ENCODE data around the gene PSKH1.

Gene PSKH1

GRCh38 chr16:67877064-67877463, 16.0 kb upstream of the PSKH1 start:
- no peak for DNase-seq
- no peak for TF ChIP-seq CTCF (IDR thresholded peaks at IDR 0.05; ENCODE audit: low read depth, low read length, missing control alignments)
- H3K36me3 ChIP-seq (replicated peaks) = peaks cover 62% of the 10 kb centered on the region
- H3K4me3 ChIP-seq (ENCODE audit: low read depth, low read length) = no peak overlapping the region
- no peaks in the 10 kb centered on the region for H3K27me3 ChIP-seq (replicated peaks)
- no peak overlapping the region for H3K27ac ChIP-seq
- in situ Hi-C loops (cut with HindIII; ENCODE audit: low pct_ligation_motif_present, low sequenced_read_pairs) = no loop called here

- Histone ChIP-seq H3K36me3 (replicated peaks) (peaks cover 73% of the 10 kb centered on the region), H3K27ac (no peak overlapping the region), H3K4me3 (ENCODE audit: low read depth, low read length) (no peak overlapping the region), H3K27me3 (replicated peaks) (no peaks in the 10 kb centered on the region)
- no peak for TF ChIP-seq CTCF (IDR thresholded peaks at IDR 0.05; ENCODE audit: low read depth, low read length, missing control alignments)
- DNase-seq = no peak
- in situ Hi-C loops (cut with HindIII; ENCODE audit: low pct_ligation_motif_present, low sequenced_read_pairs) = no loop called here
Observed at GRCh38 chr16:67878232-67878631, 14.8 kb upstream of the PSKH1 start.

GRCh38 chr16:67878846-67879245, 14.2 kb upstream of the PSKH1 start:
- DNase-seq = no peak
- Histone ChIP-seq H3K4me3 (ENCODE audit: low read depth, low read length) (no peak overlapping the region), H3K27me3 (replicated peaks) (no peaks in the 10 kb centered on the region), H3K27ac (no peak overlapping the region), H3K36me3 (replicated peaks) (peaks cover 79% of the 10 kb centered on the region)
- TF ChIP-seq CTCF (IDR thresholded peaks at IDR 0.05; ENCODE audit: low read depth, low read length, missing control alignments) = no peak
- in situ Hi-C loops (cut with HindIII; ENCODE audit: low pct_ligation_motif_present, low sequenced_read_pairs) = no loop called here

GRCh38 chr16:67879462-67879861, 13.6 kb upstream of the PSKH1 start:
- Histone ChIP-seq H3K27me3 (replicated peaks) (no peaks in the 10 kb centered on the region), H3K27ac (no peak overlapping the region), H3K36me3 (replicated peaks) (peaks cover 82% of the 10 kb centered on the region), H3K4me3 (ENCODE audit: low read depth, low read length) (no peak overlapping the region)
- in situ Hi-C loops (cut with HindIII; ENCODE audit: low pct_ligation_motif_present, low sequenced_read_pairs) = no loop called here
- TF ChIP-seq CTCF (IDR thresholded peaks at IDR 0.05; ENCODE audit: low read depth, low read length, missing control alignments) = no peak
- DNase-seq = no peak

- H3K27ac ChIP-seq = no peak overlapping the region
- in situ Hi-C loops (cut with HindIII; ENCODE audit: low pct_ligation_motif_present, low sequenced_read_pairs) = no loop called here
- peaks cover 84% of the 10 kb centered on the region for H3K36me3 ChIP-seq (replicated peaks)
- no peaks in the 10 kb centered on the region for H3K27me3 ChIP-seq (replicated peaks)
- no peak overlapping the region for H3K4me3 ChIP-seq (ENCODE audit: low read depth, low read length)
- no peak for TF ChIP-seq CTCF (IDR thresholded peaks at IDR 0.05; ENCODE audit: low read depth, low read length, missing control alignments)
- no peak for DNase-seq
Observed at GRCh38 chr16:67879936-67880335, 13.1 kb upstream of the PSKH1 start.

GRCh38 chr16:67880584-67880983, 12.5 kb upstream of the PSKH1 start:
- H3K27ac ChIP-seq = no peak overlapping the region
- H3K27me3 ChIP-seq (replicated peaks) = no peaks in the 10 kb centered on the region
- peaks cover 87% of the 10 kb centered on the region for H3K36me3 ChIP-seq (replicated peaks)
- no peak for TF ChIP-seq CTCF (IDR thresholded peaks at IDR 0.05; ENCODE audit: low read depth, low read length, missing control alignments)
- H3K4me3 ChIP-seq (ENCODE audit: low read depth, low read length) = no peak overlapping the region
- no peak for DNase-seq
- in situ Hi-C loops (cut with HindIII; ENCODE audit: low pct_ligation_motif_present, low sequenced_read_pairs) = no loop called here

Measured in brain microvascular endothelial cell (primary cell).